NCI-H82 treated with DMSO at 0.1 percent for 48 hours (cell line): ENCODE data around the gene ELF1.
"Not testable (repeated sequence)": the region's sequence is repeated elsewhere in the genome, so short reads cannot be mapped to it uniquely, and the experiment has no call there.

Experiments
- DNase-seq: peaks from one replicate; lab custom pipeline; 2025; ENCODE audit not compliant: unreplicated experiment; lab: John Stamatoyannopoulos, UW

Gene ELF1

DNA sequence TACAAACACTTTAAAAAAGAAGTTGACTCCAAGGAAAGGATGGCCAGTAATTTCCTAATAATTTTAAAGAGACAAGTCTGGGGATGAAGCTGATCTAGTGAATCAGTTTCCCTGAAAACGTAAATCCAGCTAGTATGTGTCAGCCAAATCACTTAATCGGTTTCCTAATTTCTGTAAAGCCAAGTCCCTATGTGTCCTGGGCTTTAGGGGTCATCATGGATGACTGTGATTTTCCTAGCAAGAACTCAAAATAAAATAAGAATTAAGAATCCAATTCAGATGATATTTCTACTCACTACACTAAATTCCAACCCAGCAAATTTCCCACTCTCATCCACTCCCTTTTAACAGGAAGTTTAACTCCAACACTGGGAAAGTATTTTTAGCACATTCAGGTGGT lies 35.9 kb downstream of the ELF1 start:
- DNase-seq: no peak

DNA sequence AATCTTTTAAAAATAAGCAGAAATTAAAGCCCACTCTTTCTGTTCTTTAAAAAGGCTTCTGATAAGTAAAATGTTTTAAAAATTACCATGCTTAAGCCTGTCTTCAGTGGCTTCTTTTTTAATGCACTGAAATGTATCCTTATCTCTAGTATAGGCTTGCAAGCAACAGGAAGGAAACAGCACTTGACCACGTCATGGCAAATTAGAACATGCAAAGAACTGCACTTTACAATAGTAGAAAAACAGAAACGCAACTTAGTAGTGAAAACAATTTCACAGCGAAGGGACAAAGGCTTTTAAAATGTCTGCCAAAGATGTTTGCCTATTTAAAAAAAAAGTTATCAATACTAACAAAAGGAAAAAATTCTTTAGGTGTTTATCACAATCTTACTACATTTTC lies 36.3 kb downstream of the ELF1 start:
- DNase-seq: no peak

DNA sequence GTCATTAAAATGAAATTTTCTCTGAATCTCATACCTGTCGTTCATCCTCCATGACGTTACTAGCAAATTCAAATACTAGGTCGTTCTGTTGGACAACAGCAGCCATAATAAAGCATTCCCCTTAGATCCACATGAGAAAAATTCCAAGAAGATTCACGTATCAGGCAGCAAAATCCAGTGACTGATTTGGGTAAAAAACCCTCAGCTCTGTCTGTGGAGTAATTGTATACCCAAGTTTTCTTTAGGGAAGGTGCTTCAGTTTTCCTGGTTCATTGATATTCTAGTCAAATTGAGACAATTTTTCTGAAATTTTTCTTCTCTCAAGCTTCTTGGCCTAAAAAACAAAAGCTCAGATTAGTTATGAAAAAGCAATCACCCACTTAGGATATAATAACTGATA lies 37.2 kb downstream of the ELF1 start:
- no peak for DNase-seq

DNA sequence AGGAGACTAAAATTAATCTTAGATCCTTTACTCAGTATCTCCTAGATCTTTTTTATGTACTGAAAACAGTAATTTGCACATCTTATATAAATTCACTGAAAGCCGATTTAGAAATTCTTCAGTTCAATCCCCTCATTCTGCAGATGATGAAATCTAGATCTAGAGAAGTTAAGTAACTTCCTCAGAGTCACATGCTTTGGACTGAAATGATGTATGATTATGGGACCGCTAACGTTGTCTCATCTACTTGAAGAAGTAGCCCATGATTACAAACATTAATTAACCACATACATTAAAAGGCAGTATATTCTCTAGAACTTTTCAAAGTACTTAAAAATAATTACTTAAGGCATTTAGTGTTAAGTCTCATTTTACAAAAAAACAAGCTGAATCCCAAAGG lies 37.8 kb downstream of the ELF1 start:
- DNase-seq: no peak

DNA sequence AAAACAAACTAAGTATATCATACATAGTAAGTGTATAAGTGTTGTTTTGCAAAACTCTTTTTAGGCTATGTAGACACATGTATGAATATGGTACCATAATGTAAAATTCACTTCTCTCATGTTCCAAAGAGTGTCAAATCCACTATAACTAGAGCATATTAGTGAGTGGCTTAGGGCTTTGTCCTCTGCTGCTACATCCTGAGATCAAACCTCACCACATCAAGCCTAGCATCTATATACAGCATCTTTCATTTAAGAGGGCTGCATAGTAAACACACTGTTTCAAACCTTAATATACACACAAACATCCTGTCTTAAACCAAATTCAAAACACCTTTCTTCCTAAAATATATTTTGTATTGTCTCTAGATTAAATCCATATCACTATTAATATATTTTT lies 38.7 kb downstream of the ELF1 start:
- DNase-seq: no peak

DNA sequence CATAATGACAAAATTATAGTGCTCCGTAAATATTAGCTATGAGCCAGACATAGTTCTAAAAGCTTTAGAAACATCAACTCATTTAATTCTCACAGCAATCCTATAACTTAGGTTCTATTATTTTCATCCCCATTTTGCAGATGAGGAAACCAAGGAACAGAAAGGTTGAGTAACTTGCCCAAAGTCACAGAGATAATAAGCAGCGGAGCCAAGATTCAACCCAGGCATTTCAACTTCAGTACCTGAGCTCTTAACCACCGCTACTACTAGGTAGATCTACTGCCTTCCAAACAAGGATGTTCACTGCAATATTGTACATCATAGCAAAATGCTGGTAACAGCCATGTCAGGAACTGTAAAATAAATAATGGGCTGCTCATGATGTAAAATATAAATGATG lies 39.9 kb downstream of the ELF1 start:
- DNase-seq: no peak

DNA sequence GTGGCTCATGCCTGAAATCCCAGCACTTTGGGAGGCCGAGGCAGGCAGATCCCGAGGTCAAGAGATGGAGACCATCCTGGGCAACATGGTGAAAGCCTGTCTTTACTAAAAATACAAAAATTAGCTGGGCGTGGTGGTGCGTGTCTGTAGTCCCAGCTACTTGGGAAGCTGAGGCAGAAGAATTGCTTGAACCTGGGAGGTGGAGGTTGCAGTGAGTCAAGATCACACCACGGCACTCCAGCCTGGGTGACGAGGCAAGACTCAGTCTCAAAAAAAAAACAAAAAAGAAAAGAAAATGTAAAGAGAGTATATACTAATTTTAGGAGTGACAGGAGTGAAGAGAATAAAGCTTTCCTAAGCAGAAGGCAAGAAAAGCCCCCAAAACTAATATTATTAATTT lies 41.0 kb downstream of the ELF1 start:
- DNase-seq: not testable (repeated sequence)

DNA sequence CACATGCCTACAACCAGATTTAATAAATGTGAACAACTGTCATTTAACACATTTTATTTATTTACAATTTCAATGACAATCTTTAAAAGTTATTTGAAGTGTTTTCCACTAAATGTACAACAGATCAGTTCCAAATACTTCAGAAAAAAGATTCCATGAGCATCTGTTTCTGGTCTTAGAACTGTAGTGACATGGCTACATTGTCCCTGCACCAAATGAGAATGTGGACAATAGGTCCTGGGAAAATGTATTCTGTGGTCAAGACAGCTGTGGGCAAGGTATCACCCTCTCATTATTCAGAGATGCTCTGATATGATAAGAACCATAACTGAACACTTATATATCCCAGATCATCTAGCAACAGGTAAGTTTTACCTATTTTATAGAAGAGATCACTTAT lies 43.7 kb downstream of the ELF1 start:
- DNase-seq: no peak

DNA sequence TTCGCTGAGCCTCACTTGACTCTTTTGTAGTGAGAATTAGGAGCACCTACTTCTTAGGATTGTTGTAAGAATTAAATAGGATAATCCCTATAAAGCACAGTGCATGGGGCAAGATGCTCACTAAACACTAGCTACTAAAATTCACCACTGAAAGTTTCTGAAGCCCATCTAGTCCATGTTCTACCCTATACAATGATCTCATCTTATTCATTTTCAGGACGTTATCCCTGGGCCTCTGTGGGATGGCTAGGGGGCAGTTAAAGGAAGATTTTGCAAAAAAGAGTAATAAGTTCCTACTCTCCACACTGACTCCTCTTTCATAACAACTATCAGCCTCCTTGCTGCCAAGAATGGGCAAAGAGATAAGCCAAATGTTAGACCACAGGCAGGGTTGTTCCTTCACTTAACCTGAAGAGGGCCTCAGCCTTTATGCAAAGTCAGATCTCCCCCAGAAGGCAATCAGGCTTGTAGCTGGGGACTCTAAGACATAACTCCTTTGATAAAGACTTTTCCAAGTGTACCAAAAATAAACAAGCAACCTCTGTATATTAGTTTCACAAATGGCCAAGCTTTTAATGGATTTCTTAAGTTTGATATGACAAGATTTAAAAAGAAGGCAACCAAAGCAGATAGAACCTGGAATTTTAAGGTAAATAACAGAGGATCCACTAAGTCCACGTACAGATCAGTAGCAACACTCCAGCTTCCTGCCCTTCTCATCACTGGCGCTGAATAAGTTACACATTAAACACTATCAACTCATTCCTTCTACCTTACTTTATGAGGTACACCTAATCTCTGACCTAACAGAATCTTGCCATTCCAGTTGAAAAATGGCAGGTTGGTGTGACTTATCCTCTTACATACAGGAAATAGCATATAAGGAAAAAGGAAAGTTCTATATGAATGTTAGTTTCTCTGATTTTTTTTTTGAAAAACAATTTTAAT lies 44.4 kb downstream of the ELF1 start:
- peak; percentile 61 for DNase-seq

DNA sequence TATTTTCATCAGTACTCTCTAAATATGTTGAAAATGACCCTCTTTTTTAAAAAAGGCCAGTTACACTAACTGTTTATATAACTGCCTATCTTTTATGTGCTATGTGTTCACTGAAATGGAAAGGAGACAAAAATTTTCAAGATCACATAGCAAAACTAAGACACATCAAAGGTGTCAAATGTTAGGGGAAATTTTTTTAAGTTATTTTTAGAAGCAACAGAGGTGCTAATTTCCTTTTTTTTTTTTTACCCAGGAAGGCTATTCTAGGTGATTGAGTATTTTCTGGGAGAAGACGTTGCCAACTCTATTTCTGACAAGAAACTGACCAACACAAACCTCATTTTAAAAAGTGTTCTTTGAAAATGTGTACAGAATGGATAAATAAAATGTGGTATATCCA lies 45.7 kb downstream of the ELF1 start:
- no peak for DNase-seq

DNA sequence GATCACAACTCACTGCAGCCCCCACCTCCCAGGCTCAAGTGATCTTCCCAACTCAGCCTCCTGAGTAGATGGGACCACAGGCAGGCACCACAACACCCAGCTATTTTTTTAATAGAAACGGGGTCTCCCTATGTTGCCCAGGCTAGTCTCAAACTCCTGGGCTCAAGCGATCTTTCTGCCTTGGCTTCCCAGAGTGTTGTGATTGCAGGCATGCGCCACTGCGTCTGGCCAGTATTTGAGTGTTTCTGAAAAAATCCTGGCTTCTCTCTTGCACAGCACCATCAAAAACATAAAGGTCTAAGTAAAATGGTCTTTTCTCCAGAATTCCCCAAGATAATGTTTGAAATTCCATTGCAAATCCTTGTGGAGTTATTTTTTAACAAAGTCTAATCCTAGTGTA lies 47.8 kb downstream of the ELF1 start:
- DNase-seq: no peak

DNA sequence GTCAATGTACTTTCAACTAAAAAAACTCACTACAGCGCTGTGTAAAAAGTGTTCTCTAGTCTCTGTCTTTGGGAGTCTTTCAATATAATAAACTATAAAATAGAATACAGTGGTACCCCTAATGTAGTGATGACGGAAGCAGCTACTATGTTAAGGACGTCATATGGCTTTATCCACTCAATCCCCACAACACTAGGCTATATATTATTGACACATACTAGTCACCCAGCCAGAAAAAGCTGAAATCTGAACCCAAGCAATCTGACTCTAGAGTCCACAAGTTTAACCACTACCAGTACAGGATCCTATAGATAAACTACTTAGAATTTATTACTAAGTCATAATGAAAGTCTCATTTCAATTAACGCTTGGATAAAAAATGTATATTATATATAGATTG lies 48.3 kb downstream of the ELF1 start:
- no peak for DNase-seq

DNA sequence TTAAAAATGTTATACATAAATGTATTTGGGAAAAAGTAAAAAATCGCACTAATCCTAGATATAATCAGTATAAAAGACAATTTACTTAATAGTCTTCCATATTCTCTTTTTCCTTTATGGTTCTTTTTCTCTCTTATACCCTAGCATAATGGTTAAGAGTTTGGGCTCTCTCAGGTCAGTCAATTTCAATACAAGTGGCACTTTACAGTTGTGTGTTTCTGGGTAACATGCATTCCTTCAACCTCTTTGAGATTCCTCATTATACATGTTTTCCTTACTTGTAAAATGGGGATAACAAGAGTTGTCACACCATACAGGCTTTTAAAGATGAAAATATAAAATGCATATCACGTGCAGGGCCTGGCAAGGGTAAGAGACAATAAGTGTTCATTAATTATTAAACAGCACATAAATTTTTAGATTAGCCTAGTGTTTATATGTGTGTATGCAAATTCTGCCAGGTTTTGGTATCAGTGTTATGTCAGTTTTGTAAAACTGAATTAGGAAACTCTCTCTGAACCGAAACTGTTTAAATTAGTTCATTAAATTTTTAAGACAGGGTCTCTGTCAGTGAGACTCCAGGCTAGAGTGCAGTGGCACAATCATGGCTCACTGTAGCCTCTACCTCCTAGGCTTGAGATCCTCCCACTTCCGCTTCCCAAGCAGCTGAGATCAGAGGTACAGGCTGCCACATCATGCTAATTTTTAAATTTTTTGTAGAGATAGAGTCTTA lies 49.8 kb downstream of the ELF1 start:
- no peak for DNase-seq

DNA sequence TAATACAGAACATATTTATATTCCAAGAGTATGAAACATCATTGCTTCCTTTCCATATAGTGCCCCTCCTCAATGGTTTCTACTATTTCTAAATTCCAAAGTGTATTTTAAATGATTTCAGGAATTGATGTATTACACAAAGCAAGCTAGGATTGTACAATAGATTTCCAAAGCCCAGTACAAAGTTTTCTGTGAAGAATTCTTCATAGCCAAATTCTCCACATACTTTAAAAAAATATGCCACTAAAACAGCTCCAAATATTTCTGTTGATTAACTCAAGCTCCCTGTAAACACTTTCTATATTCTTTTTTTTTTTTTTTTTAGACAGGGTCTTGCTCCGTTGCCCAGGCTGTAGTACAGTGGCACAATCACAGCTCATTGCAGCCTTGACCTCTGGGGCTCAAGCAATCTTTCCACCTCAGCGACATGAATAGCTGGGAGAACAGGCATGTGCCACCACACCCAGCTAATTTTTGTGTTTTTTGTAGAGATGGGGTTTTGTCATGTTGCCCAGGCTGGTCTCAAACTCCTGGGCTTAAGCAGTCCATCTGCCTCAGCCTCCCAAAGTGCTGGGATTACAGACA lies 50.6 kb downstream of the ELF1 start:
- no peak for DNase-seq

DNA sequence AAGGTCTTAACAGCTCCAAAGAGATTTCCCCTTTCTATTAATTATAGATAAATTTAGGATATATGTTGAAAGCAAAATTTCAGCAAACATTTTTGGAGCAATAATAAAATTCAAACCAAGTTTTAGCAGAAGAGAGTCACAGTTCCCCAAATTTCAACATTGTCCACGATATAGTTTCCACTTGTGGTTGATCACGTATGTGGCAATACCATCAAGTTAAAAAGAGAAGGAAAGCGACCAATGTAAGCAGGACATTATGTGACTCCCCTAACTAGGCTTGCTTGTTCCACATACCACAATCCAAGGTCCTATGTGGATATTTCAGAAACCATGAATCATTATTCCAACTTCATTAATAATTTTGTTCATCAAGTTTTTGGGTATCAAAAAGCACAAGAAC lies 52.8 kb downstream of the ELF1 start:
- DNase-seq: no peak

DNA sequence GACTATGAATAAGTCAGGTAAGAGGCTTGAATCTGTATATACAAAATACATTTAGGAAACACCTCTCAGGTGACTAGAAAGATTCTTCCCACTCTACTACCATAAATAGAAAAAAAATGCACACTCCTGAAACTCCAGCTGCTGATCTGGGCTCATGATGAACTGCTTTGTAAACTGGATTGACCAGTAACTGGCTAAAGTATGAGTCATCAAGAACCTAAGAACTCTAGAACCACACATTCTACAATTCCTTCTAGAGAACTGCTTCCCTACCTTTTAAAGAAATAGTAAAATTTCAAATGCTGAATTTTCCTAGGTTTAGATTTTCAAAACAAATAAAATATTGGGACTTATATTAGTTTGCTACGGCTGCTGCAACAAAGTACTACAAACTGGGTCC lies 55.2 kb downstream of the ELF1 start:
- DNase-seq: no peak

DNA sequence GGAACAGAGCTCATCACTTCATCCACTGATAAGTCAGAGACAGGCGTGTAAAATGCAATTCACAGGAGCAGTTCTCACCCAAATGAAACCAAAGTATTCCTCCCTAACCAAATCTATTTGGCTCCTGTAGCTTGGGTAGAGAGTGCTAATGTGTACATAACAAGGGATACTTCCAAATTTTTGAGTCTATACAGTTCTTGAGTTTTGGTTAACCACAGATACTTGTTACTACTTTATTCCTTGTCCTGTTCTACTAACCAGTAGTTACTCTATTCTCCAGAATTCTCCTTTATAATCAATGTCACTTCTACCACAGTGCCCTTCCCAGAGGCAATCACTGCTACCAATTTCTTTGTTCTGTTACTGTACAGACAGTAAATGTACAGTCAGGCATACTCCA lies 57.3 kb downstream of the ELF1 start:
- no peak for DNase-seq

DNA sequence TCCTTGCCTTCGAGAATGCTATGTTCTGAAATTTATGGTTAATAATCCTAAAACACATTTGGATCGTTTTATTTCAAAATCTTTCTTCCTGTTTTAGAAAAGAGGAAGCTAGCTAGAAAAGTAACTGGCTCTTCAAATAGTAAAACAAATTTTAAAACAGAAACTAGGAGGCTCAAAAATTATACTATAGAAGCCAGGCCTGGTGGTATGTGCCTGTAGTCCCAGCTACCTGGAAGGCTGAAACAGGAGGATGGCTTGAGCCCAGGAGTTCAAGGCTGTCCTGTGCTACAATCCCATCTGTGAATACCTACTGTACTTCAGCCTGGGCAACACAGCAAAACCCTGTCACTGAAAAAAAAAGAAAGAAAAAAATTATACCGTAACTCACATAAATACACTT lies 57.9 kb downstream of the ELF1 start:
- DNase-seq: no peak

DNA sequence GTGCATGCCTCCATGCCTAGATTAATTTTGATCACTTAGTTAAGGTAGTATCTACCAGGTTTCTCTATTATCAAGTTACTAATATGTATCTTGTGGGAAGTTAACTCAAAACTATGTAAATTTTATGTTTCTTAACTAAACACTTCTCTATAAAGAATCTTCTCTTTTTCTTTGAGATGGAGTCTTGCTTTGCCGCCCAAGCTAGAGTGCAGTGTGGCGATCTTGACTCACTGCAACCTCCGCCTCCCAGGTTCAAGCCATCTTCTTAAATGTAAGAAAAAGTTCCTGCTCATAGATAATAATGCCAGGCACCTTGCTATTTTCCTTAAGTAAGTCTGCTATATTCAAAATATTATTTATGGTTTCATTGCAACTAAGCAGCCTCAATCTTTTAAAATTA lies 58.4 kb downstream of the ELF1 start:
- DNase-seq: no peak

DNA sequence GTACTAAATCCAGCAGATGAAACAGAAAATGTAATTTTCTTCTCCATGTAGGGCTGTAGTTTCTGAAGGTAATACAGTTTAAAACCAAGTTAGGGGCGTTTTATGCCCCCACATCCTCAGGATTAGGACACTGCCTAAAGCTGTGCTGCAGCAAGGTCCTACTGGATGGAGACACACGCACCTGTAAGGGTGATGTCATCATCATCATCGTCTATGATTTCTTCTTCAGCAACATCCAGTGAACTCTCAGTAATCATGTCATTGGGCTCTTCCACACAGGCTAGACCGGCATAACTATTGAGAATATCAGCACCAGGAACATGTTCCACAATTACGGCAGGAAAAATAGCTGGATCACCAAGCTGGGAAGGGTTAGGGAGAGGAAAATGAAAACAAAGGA lies 60.5 kb downstream of the ELF1 start:
- DNase-seq: no peak

DNA sequence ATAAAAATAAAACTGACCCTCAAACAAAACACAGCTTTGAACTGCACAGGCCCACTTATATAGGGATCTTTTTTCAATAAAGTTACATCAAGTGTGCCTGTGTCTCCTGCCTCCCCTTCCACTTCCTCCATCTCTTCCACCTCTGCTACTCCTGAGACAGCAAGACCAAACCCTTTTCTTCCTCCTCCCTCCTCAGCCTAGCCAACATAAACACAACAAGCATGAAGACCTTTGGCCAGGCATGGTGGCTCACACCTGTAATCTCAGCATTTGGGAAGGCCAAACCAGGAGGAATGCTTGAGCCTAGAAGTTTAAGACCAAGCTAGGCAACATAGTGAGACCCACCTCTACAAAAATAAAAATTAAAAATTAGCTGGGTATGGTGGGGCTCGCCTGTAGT lies 72.6 kb downstream of the ELF1 start:
- DNase-seq: no peak

DNA sequence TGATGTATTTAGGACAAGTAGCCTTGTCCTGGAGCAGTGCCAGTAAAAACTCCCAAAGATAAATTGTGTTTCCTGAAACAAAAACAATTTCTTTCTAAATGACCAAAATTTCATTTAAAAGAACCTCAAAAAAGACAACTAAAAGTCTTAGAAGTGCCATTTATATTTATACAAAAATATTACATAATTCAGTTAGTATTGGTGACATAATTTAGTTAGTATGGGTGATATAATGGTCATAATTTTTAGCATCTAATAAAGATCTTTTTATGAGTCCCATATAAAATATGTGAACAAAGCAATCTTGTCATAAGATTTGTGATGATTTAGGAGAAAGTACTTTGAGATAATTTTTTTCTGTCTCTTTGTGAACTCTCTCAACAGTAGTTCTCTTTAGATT lies 76.0 kb downstream of the ELF1 start:
- DNase-seq: no peak
